NOMO-1 treated with dmso at 0.1 percent for 144 hours (cell line): ENCODE measurements around the gene FANK1.

ENCODE experiments used
- DNase-seq: peaks from one replicate; lab custom pipeline; 2025; ENCODE audit not compliant: unreplicated experiment; lab: John Stamatoyannopoulos, UW

Gene FANK1

GRCh38 chr10:125984346-125984745, 88.0 kb downstream of the FANK1 start:
- no peak for DNase-seq

- DNase-seq, result no peak
Observed at GRCh38 chr10:125984865-125985495, 88.6 kb downstream of the FANK1 start.

GRCh38 chr10:125985557-125986240, 89.3 kb downstream of the FANK1 start:
- no peak for DNase-seq

- no peak for DNase-seq
Observed at GRCh38 chr10:125989791-125990190, 93.4 kb downstream of the FANK1 start.

GRCh38 chr10:125990974-125991373, 94.6 kb downstream of the FANK1 start:
- DNase-seq, result no peak

GRCh38 chr10:125991392-125991791, 95.0 kb downstream of the FANK1 start:
- DNase-seq, result no peak

GRCh38 chr10:125992254-125992653, 95.9 kb downstream of the FANK1 start:
- DNase-seq, result no peak

GRCh38 chr10:125994601-125995000, 98.2 kb downstream of the FANK1 start:
- DNase-seq, result no peak

GRCh38 chr10:125995726-125996304, 99.5 kb downstream of the FANK1 start:
- DNase-seq, result no peak

- DNase-seq, result no peak
Observed at GRCh38 chr10:125997586-125997985, 101.2 kb downstream of the FANK1 start.

GRCh38 chr10:125999694-126000093, 103.3 kb downstream of the FANK1 start:
- DNase-seq, result no peak

GRCh38 chr10:126001576-126001975, 105.2 kb downstream of the FANK1 start:
- DNase-seq, result no peak

- DNase-seq, result no peak
Observed at GRCh38 chr10:126004752-126005151, 108.4 kb downstream of the FANK1 start.

GRCh38 chr10:126006264-126006663, 109.9 kb downstream of the FANK1 start:
- DNase-seq, result no peak

GRCh38 chr10:126006906-126007305, 110.5 kb downstream of the FANK1 start:
- DNase-seq, result no peak

GRCh38 chr10:126009650-126010049, 113.3 kb downstream of the FANK1 start:
- DNase-seq, result no peak

GRCh38 chr10:126011995-126012394, 115.6 kb downstream of the FANK1 start:
- DNase-seq, result no peak

GRCh38 chr10:126012485-126012884, 116.1 kb downstream of the FANK1 start:
- DNase-seq, result no peak

GRCh38 chr10:126013489-126014281, 117.3 kb downstream of the FANK1 start:
- DNase-seq, result no peak

GRCh38 chr10:126014309-126014708, 117.9 kb downstream of the FANK1 start:
- DNase-seq, result no peak

- no peak for DNase-seq
Observed at GRCh38 chr10:126015413-126015812, 119.0 kb downstream of the FANK1 start.
